HepG2 (cell line): Measurements from ENCODE around the gene BTRC. TPM values are rescaled to one million over a fixed set of nuclear protein-coding genes. Genes with fewer than 3 reads are reported as not detected.
A peak's percentile ranks its signal among the peaks of the same experiment; 100 is the strongest.

Experiments
- CEBPB ChIP-seq: IDR thresholded peaks from 2 replicates; pipeline ENCODE4 v1.6.1; 2011; ENCODE audit warnings: low read depth, low read length, improper control_type of control experiment, borderline replicate concordance
- CHCHD3 ChIP-seq: sonication (generic); formaldehyde crosslinking; IDR thresholded peaks from 2 replicates; pipeline ENCODE4 v1.8.0; 2022; ENCODE audit warnings: mild to moderate bottlenecking, missing genetic modification reagents, moderate library complexity
- FLYWCH1 ChIP-seq: sonication (generic); formaldehyde crosslinking; IDR thresholded peaks from 2 replicates; pipeline ENCODE4 v1.8.1; 2023; ENCODE audit warnings: mild to moderate bottlenecking, missing genetic modification reagents
- HDAC1 ChIP-seq: sonication (generic); formaldehyde crosslinking; IDR thresholded peaks from 2 replicates; pipeline ENCODE4 v1.5.1; 2020; ENCODE audit warnings: mild to moderate bottlenecking, missing genetic modification reagents
- KDM3A ChIP-seq: IDR thresholded peaks from 2 replicates; pipeline ENCODE4 v1.6.1; 2018; ENCODE audit warnings: low read depth, missing compliant biosample characterization
- KMT2A ChIP-seq: sonication (generic); formaldehyde crosslinking; IDR thresholded peaks from 2 replicates; pipeline ENCODE4 v1.4.0; 2020; ENCODE audit warnings: missing genetic modification reagents
- PLRG1 ChIP-seq: fragments of 450-650 bp; conservative IDR thresholded peaks from 2 replicates; pipeline ENCODE4 v1.6.1; 2016
- SOX13 ChIP-seq, 3 experiments: fragments of 450-650 bp in 1 of 3; sonication (generic) in 1 of 3; formaldehyde crosslinking in 1 of 3; IDR thresholded peaks in 2 of 3; conservative IDR thresholded peaks in 1 of 3; 2 replicates each; pipeline versions ENCODE4 v1.5.0 to v1.6.1; 2016 to 2020; ENCODE audit warnings: antibody characterized with exemption in 1 of 3, mild to moderate bottlenecking in 1 of 3, missing compliant biosample characterization in 1 of 3, missing genetic modification reagents in 1 of 3, moderate library complexity in 1 of 3
- SRF ChIP-seq: IDR thresholded peaks from 2 replicates; pipeline ENCODE4 v1.6.1; 2011; ENCODE audit warnings: mild to moderate bottlenecking, low read depth, low read length, moderate library complexity
- TEAD3 ChIP-seq: optimal IDR thresholded peaks from 2 replicates; pipeline ENCODE3; 2016; ENCODE audit warnings: borderline replicate concordance
- XRCC5 ChIP-seq: fragments of 200-400 bp; formaldehyde crosslinking; optimal IDR thresholded peaks from 2 replicates; pipeline ENCODE3; 2017; ENCODE audit warnings: mild to moderate bottlenecking, low read length
- YY1 ChIP-seq: IDR thresholded peaks from 2 replicates; pipeline ENCODE4 v1.6.1; 2011; ENCODE audit warnings: low read length, low read depth, moderate library complexity, mild to moderate bottlenecking; ENCODE audit not compliant: insufficient read depth, insufficient replicate concordance
- ZNF12 ChIP-seq: sonication (generic); formaldehyde crosslinking; IDR thresholded peaks from 2 replicates; pipeline ENCODE4 v1.5.0; 2020; ENCODE audit warnings: missing genetic modification reagents
- ZNF34 ChIP-seq: sonication (generic); formaldehyde crosslinking; IDR thresholded peaks from 2 replicates; pipeline ENCODE4 v1.4.0; 2020; ENCODE audit warnings: mild to moderate bottlenecking, missing genetic modification reagents, borderline replicate concordance
- ZNF652 ChIP-seq: IDR thresholded peaks from 2 replicates; pipeline ENCODE4 v1.6.1; 2016; ENCODE audit warnings: low read depth, borderline replicate concordance
- ZNF672 ChIP-seq: sonication (generic); formaldehyde crosslinking; IDR thresholded peaks from 2 replicates; pipeline ENCODE4 v1.8.1; 2022; ENCODE audit warnings: missing genetic modification reagents
- ZSCAN20 ChIP-seq: sonication (generic); formaldehyde crosslinking; IDR thresholded peaks from 2 replicates; pipeline ENCODE4 v1.4.0; 2020; ENCODE audit warnings: missing genetic modification reagents, mild to moderate bottlenecking, borderline replicate concordance
- polyA plus RNA-seq, 8 experiments: library from polyadenylated mRNA; depleted of rRNA in 3 of 8; stranded (reverse) in 7 of 8; unstranded in 1 of 8; fragments of >200 nt; fragmentation: Illumina TruSeq in 4 of 8; extraction: Trizol in 4 of 8; gene quantifications; 2 replicates each; pipeline versions ENCODE4 v1.2.1 to v1.2.3, GENCODE V29; 2011 to 2016; ENCODE audit warnings: low read depth in 4 of 8, missing spikeins in 1 of 8, mixed read lengths in 1 of 8; ENCODE audit not compliant: insufficient read depth in 1 of 8
- total RNA-seq, 5 experiments: library from RNA; depleted of rRNA; stranded (reverse); fragments of >200 nt; fragmentation: Illumina TruSeq; extraction: Trizol; gene quantifications; 2 replicates each; pipeline ENCODE4 v1.2.3, GENCODE V29; 2016; ENCODE audit warnings: low read depth in 1 of 5
- TF ChIP-seq, protein P1 (sequence below): sonication (generic); formaldehyde crosslinking; IDR thresholded peaks from 2 replicates; pipeline ENCODE4 v1.9.0; 2021; ENCODE audit warnings: missing genetic modification reagents, mild to moderate bottlenecking, borderline replicate concordance
- TF ChIP-seq, protein P2 (sequence below): sonication (generic); IDR thresholded peaks from 2 replicates; pipeline ENCODE4 v1.6.1; 2016; ENCODE audit warnings: low read depth, borderline replicate concordance
- TF ChIP-seq, protein P3 (sequence below): sonication (generic); formaldehyde crosslinking; IDR thresholded peaks from 2 replicates; pipeline ENCODE4 v1.4.0; 2020; ENCODE audit warnings: missing genetic modification reagents
- TF ChIP-seq, protein P4 (sequence below): sonication (generic); formaldehyde crosslinking; IDR thresholded peaks from 2 replicates; pipeline ENCODE4 v1.5.1; 2020; ENCODE audit warnings: missing genetic modification reagents, mild to moderate bottlenecking, borderline replicate concordance
- TF ChIP-seq, protein P5 (sequence below): sonication (generic); formaldehyde crosslinking; IDR thresholded peaks from 2 replicates; pipeline ENCODE4 v1.5.0; 2020; ENCODE audit warnings: mild to moderate bottlenecking, low read depth, missing genetic modification reagents, borderline replicate concordance

The BTRC gene
- total and polyA plus RNA-seq, 2 of the 13 experiments (the other 11 are each of a cell fraction or from before 2014, with no cell fraction given): 12.0 to 14.4 TPM

DNA sequence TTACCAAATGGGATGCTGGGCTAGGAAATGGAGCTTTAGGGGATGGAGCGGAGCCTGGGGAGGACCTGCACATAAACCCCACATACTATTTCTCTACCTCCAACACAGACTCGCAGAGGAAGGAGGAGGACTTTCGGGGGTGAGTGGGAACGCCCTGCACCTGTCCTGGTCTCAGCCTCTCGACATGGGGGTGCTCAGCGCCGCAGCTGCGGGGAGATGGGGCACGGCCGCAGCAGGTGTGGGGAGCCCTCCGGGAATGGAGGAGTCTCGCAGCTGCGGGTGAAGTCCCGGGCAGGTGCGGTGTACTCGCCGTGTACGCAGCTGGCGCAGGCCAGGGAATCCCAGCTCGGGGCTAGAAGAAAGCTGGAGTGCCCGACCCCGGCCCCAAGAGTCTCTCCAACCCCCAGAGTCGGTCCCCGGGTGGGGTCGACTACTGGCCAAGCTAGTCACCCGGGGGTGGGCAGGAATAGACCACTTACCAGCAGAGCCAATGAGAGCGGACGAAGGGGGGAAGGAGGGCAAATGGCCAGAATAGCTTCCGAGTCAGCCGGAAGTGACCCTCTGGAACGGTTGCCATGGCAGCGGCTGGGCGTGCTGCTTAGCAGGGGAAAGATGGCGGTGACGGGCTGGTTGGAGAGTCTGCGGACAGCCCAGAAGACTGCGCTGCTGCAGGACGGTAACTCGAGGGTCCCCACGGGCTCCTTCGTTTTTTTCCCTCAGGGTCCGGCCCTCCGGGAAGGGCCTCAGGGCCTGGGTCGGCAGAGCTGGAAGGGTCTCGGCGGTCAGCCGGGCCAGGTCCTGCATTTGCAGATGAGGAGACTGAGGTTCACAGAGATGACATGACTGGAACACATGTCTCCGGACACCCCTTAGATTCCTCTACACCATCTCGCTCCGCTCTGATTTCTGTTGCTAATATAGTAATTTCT, 234.0 kb downstream of the BTRC start, which contains the start of the genes DPCD and POLL (continued):
- TF ChIP-seq, protein P1, sequence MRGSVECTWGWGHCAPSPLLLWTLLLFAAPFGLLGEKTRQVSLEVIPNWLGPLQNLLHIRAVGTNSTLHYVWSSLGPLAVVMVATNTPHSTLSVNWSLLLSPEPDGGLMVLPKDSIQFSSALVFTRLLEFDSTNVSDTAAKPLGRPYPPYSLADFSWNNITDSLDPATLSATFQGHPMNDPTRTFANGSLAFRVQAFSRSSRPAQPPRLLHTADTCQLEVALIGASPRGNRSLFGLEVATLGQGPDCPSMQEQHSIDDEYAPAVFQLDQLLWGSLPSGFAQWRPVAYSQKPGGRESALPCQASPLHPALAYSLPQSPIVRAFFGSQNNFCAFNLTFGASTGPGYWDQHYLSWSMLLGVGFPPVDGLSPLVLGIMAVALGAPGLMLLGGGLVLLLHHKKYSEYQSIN (CRISPR knock-in tag): no peak
- no peak for TF ChIP-seq CHCHD3
- no peak for TF ChIP-seq CEBPB
- TF ChIP-seq, protein P2, sequence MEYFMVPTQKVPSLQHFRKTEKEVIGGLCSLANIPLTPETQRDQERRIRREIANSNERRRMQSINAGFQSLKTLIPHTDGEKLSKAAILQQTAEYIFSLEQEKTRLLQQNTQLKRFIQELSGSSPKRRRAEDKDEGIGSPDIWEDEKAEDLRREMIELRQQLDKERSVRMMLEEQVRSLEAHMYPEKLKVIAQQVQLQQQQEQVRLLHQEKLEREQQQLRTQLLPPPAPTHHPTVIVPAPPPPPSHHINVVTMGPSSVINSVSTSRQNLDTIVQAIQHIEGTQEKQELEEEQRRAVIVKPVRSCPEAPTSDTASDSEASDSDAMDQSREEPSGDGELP: peak; percentile 11; the same call in 1 of the 2 replicates
- TF ChIP-seq, protein P3, sequence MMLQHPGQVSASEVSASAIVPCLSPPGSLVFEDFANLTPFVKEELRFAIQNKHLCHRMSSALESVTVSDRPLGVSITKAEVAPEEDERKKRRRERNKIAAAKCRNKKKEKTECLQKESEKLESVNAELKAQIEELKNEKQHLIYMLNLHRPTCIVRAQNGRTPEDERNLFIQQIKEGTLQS: 0 out of 2 replicates have a peak, but pooled peaks have one; percentile 30
- peak; percentile 94 for TF ChIP-seq YY1
- TF ChIP-seq PLRG1: no peak
- no peak; the same call in none of the 2 replicates for TF ChIP-seq KMT2A (CRISPR knock-in tag)
- TF ChIP-seq ZNF12 (CRISPR knock-in tag): no peak
- peak; percentile 52 for TF ChIP-seq XRCC5
- no peak for TF ChIP-seq ZNF652 (CRISPR knock-in tag)
- TF ChIP-seq ZSCAN20 (CRISPR knock-in tag): no peak
- no peak for TF ChIP-seq SRF
- TF ChIP-seq, protein P4, sequence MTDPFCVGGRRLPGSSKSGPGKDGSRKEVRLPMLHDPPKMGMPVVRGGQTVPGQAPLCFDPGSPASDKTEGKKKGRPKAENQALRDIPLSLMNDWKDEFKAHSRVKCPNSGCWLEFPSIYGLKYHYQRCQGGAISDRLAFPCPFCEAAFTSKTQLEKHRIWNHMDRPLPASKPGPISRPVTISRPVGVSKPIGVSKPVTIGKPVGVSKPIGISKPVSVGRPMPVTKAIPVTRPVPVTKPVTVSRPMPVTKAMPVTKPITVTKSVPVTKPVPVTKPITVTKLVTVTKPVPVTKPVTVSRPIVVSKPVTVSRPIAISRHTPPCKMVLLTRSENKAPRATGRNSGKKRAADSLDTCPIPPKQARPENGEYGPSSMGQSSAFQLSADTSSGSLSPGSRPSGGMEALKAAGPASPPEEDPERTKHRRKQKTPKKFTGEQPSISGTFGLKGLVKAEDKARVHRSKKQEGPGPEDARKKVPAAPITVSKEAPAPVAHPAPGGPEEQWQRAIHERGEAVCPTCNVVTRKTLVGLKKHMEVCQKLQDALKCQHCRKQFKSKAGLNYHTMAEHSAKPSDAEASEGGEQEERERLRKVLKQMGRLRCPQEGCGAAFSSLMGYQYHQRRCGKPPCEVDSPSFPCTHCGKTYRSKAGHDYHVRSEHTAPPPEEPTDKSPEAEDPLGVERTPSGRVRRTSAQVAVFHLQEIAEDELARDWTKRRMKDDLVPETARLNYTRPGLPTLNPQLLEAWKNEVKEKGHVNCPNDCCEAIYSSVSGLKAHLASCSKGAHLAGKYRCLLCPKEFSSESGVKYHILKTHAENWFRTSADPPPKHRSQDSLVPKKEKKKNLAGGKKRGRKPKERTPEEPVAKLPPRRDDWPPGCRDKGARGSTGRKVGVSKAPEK (CRISPR knock-in tag): no peak
- TF ChIP-seq, protein P5, sequence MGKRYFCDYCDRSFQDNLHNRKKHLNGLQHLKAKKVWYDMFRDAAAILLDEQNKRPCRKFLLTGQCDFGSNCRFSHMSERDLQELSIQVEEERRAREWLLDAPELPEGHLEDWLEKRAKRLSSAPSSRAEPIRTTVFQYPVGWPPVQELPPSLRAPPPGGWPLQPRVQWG (CRISPR knock-in tag): no peak
- peak; percentile 19 for TF ChIP-seq TEAD3
- TF ChIP-seq SOX13 (IDR thresholded peaks at IDR 0.05): no peak
- no peak for TF ChIP-seq SOX13 (CRISPR knock-in tag; conservative IDR thresholded peaks at IDR 0.05 in 1 of 2, IDR thresholded peaks at IDR 0.05 in 1 of 2)
- no peak for TF ChIP-seq ZNF672 (CRISPR knock-in tag)
- TF ChIP-seq FLYWCH1 (CRISPR knock-in tag): no peak
- TF ChIP-seq ZNF34: no peak
- peak; percentile 96 for TF ChIP-seq HDAC1 (CRISPR knock-in tag)
- TF ChIP-seq KDM3A (CRISPR knock-in tag): 0 out of 2 replicates have a peak, but pooled peaks have one; percentile 27
